ENCODE measurements around the gene SHKBP1.
A peak's percentile ranks its signal among the peaks of the same experiment; 100 is the strongest.
"Not testable (repeated sequence)": the region's sequence is repeated elsewhere in the genome, so short reads cannot be mapped to it uniquely, and the experiment has no call there.

The SHKBP1 gene

GRCh38 chr19:40556953-40557530 is 19.6 kb upstream of the SHKBP1 start:
- DNase-seq (ENCODE audit: low spot score) = no peak

- no peak for DNase-seq (ENCODE audit: low spot score)
Measured at GRCh38 chr19:40559394-40559793, 17.3 kb upstream of the SHKBP1 start.

GRCh38 chr19:40560092-40560507 is 16.6 kb upstream of the SHKBP1 start:
- DNase-seq (ENCODE audit: low spot score) = no peak

- no peak for DNase-seq (ENCODE audit: low spot score)
Measured at GRCh38 chr19:40561947-40562346, 14.7 kb upstream of the SHKBP1 start.

GRCh38 chr19:40564535-40564934 is 12.1 kb upstream of the SHKBP1 start:
- DNase-seq (ENCODE audit: low spot score) = not testable (repeated sequence)

GRCh38 chr19:40565355-40565754 is 11.3 kb upstream of the SHKBP1 start:
- DNase-seq (ENCODE audit: low spot score) = no peak

GRCh38 chr19:40565910-40566495 is 10.7 kb upstream of the SHKBP1 start:
- DNase-seq (ENCODE audit: low spot score) = no peak

GRCh38 chr19:40567040-40567749 is 9.5 kb upstream of the SHKBP1 start:
- DNase-seq (ENCODE audit: low spot score) = peak; percentile 31

GRCh38 chr19:40567750-40568494 is 8.8 kb upstream of the SHKBP1 start:
- DNase-seq (ENCODE audit: low spot score) = peak; percentile 45

GRCh38 chr19:40570313-40571004 is 6.2 kb upstream of the SHKBP1 start:
- peak; percentile 99 for DNase-seq (ENCODE audit: low spot score)

GRCh38 chr19:40571005-40571318 is 5.7 kb upstream of the SHKBP1 start:
- no peak for DNase-seq (ENCODE audit: low spot score)

- DNase-seq (ENCODE audit: low spot score) = no peak
Measured at GRCh38 chr19:40571831-40572495, 4.7 kb upstream of the SHKBP1 start.

GRCh38 chr19:40575326-40575725 is 1.3 kb upstream of the SHKBP1 start:
- no peak for DNase-seq (ENCODE audit: low spot score)

- no peak for DNase-seq (ENCODE audit: low spot score)
Measured at GRCh38 chr19:40576151-40576584, 505 bp upstream of the SHKBP1 start.

- DNase-seq (ENCODE audit: low spot score) = no peak
Measured at GRCh38 chr19:40578442-40578908, 1.8 kb downstream of the SHKBP1 start.

GRCh38 chr19:40580619-40581018 is 3.9 kb downstream of the SHKBP1 start:
- no peak for DNase-seq (ENCODE audit: low spot score)

GRCh38 chr19:40581531-40581930 is 4.9 kb downstream of the SHKBP1 start:
- no peak for DNase-seq (ENCODE audit: low spot score)

GRCh38 chr19:40582467-40582866 is 5.8 kb downstream of the SHKBP1 start:
- no peak for DNase-seq (ENCODE audit: low spot score)

- DNase-seq (ENCODE audit: low spot score) = no peak
Measured at GRCh38 chr19:40583283-40583682, 6.6 kb downstream of the SHKBP1 start.

GRCh38 chr19:40584007-40584406 is 7.3 kb downstream of the SHKBP1 start:
- DNase-seq (ENCODE audit: low spot score) = no peak

GRCh38 chr19:40585241-40585981 is 8.7 kb downstream of the SHKBP1 start:
- no peak for DNase-seq (ENCODE audit: low spot score)
